GM18502 (cell line): ENCODE results near the gene IFNA8.
"Not testable (repeated sequence)": the region's sequence is repeated elsewhere in the genome, so short reads cannot be mapped to it uniquely, and the experiment has no call there.

Source experiments
- ATAC-seq: cut with Tn5 transposase; IDR thresholded peaks from one replicate; pipeline ENCODE4 v1.9.1; 2021; ENCODE audit warnings: mild to moderate bottlenecking; ENCODE audit not compliant: unreplicated experiment, poor library complexity

IFNA8 gene

DNA sequence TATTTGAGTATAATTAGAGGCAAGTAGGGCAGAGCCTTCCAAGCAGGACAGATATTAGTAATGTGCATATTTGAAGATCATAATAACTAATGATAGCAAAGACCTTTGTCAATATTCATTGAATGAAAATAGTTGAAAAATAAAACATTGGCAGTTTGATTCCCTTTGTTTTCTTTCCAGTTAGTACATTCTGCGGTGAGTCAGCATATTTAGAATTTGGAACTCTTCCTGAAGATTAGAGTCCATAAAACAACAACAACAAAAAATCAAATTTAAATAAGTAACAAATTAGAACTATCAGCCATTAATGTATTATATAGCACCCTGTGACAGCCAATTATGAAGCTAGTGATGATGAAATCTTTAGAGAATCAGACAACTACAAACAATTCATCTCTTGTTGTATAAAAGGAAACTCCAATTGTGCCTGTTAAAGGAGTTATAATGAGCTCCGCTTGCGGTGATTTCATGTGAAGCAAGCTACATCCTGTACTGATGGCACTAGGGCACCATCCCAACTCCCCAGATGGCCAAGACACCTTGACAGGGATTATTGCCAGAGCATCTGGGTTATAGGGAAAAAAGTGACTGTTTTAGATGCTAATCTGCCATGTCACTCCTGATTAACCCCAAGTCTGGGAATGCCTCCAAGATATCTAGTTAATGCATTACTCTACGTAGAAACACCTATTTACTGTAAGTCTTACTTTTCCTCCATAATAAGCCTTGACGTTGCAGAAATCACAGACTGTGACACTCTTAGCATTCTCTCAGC, 6.8 kb downstream of the IFNA8 start:
- ATAC-seq = no peak

DNA sequence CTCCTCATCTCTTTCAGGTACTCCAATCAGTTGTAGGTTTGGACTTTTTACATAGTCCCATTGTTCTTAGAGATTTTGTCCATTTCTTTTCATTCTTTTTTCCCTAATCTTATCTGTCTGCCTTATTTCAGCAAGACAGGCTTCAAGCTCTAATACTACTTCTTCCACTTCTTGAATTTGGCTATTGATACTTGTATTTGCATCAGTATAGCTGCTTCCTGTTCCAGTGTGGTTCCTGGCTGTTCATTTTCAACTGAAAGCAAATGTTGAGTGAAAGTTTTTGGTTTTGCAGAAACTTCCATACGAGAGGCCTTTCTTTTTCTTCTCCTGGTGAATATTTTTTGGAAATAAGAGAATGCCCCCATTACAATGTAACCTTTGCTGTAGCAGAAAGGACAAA, 19.3 kb downstream of the IFNA8 start:
- peak; percentile 66 for ATAC-seq

GRCh38 chr9:21429191-21429590, 20.3 kb downstream of the IFNA8 start:
- ATAC-seq = no peak

- peak; percentile 61 for ATAC-seq
Observed at GRCh38 chr9:21432672-21433425, 23.9 kb downstream of the IFNA8 start.

- ATAC-seq = peak; percentile 44
Observed at GRCh38 chr9:21434202-21435014, 25.5 kb downstream of the IFNA8 start.

DNA sequence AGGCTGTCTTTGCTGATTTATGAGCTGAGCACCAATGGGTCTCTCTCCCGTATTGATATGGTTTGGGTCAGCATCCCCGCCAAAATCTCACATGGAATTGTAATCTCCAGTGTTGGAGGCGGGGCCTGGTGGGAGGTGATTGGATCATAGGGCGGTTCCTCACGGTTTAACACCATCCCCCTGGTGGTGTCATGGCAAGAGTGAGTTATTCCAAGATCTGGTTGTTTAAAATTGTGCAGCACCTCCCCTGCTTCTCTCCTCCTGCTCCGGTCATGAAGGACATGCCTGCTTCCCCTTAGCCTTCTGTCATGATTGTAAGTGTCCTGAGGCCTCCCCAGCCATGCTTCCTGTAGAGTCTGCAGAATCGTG, 26.1 kb downstream of the IFNA8 start:
- ATAC-seq = not testable (repeated sequence)

DNA sequence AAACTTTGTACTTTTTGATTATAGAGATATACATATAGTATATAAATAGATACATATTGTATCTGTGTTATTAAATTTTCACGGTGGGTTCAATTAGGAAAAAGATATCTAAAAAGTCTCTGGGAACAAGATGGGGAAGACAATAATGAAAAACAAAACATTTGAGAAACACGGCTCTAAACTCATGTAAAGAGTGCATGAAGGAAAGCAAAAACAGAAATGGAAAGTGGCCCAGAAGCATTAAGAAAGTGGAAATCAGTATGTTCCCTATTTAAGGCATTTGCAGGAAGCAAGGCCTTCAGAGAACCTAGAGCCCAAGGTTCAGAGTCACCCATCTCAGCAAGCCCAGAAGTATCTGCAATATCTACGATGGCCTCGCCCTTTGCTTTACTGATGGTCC, 31.2 kb downstream of the IFNA8 start, which contains the start of gene IFNA1:
Gene IFNA1 (plus strand): TSS at position 301 of the 400 bp plus-strand sequence. CDS start 69 bp downstream, at position 370.
- ATAC-seq = no peak

- peak; percentile 91 for ATAC-seq
Observed at GRCh38 chr9:21443849-21444625, 35.1 kb downstream of the IFNA8 start.

- ATAC-seq = not testable (repeated sequence)
Observed at GRCh38 chr9:21449312-21449711, 40.4 kb downstream of the IFNA8 start.

GRCh38 chr9:21450733-21451394, 41.9 kb downstream of the IFNA8 start:
- ATAC-seq = no peak

- no peak for ATAC-seq
Observed at GRCh38 chr9:21452681-21453080, 43.8 kb downstream of the IFNA8 start.

GRCh38 chr9:21454149-21454548, 45.2 kb downstream of the IFNA8 start:
- no peak for ATAC-seq

- ATAC-seq = peak; percentile 86
Observed at GRCh38 chr9:21455320-21455719, 46.4 kb downstream of the IFNA8 start.
